ENCODE measurements around the gene ZNF12. TPM values are rescaled to one million over a fixed set of nuclear protein-coding genes. Genes with fewer than 3 reads are reported as not detected.
A peak's percentile ranks its signal among the peaks of the same experiment; 100 is the strongest.

Gene ZNF12
- total RNA-seq, 2 experiments from 2014 or later = 24.9 to 25.7 TPM

DNA sequence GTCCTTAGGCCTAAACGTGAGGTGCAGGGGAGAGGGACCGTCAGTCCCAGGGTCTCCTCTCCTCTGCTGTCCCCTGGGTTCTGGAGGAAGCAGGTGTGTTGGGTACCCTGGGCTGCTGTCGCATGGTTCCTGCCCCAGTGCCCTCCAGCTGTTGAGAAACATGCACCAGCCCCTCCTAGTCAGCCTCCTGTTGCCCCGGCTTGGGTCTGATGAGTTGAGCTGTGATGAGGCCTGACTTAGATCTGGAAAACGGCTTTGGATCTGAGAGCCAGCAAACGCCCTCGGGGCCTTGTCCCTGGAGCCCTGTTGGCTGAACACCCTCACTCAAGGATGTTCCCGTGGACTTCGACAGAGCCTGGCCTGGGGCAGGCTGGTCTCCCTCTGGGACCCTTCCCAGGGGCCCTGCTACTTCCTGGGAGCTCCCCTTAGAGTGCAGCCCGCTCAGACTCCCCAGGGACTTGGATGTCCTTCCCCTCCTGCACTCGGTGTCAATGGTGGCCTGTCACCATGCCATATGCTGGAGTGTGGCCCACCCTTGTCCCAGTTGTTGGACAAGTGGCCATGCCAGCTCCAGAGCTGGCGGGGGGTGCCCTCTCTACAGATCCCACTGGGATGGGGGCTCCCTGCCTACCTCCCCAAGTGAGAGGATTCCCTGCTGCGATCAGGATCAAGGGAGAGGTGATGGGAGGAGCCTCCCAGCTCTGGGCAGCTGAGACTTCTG, 57.3 kb downstream of the ZNF12 start:
- ChIA-PET POLR2A (no interaction called here), CTCF (interaction anchor here (0.8 to 1.7 kb wide), 3 partner anchors 10 to 17 kb away, joined by 3 read pairs; no protein-coding TSS in a partner anchor)
- no peak overlapping the region for H3K27ac Mint-ChIP-seq

DNA sequence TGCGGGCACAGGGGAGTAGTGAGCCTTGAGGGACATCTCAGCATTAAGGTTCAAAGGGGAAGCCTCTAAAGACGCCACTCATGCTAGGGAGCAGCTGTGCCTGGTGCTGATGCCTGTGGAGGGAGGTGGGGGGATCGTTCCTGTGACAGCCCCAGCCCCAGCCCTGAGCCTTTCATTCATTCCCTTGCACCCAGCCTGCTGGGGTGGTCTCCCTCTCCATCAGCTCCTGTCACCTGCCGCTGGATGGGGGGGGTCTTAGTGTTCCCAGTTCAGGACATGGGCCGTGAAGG, 58.0 kb downstream of the ZNF12 start:
- peaks cover 63% of the 10 kb centered on the region for H3K36me3 Mint-ChIP-seq (ENCODE audit: low read depth)
- H3K27ac Mint-ChIP-seq = no peak overlapping the region
- ChIA-PET CTCF (interaction anchor here (1.0 kb wide), 1 partner anchor 17 kb away, joined by 3 read pairs; no protein-coding TSS in a partner anchor), POLR2A (no interaction called here)
- H3K9me3 Mint-ChIP-seq = peaks cover 9% of the 10 kb centered on the region
- no peak overlapping the region for H3K4me3 Mint-ChIP-seq
- H3K4me1 Mint-ChIP-seq = no peaks in the 10 kb centered on the region
- no peak for DNase-seq
- no peaks in the 10 kb centered on the region for H3K27me3 Mint-ChIP-seq

More for the DNA sequence above, 57.3 kb downstream of the ZNF12 start:
- no peak for DNase-seq
- no peaks in the 10 kb centered on the region for H3K27me3 Mint-ChIP-seq
- H3K4me3 Mint-ChIP-seq = no peak overlapping the region
- peaks cover 9% of the 10 kb centered on the region for H3K9me3 Mint-ChIP-seq
- H3K36me3 Mint-ChIP-seq (ENCODE audit: low read depth) = peaks cover 59% of the 10 kb centered on the region
- H3K4me1 Mint-ChIP-seq = no peaks in the 10 kb centered on the region

DNA sequence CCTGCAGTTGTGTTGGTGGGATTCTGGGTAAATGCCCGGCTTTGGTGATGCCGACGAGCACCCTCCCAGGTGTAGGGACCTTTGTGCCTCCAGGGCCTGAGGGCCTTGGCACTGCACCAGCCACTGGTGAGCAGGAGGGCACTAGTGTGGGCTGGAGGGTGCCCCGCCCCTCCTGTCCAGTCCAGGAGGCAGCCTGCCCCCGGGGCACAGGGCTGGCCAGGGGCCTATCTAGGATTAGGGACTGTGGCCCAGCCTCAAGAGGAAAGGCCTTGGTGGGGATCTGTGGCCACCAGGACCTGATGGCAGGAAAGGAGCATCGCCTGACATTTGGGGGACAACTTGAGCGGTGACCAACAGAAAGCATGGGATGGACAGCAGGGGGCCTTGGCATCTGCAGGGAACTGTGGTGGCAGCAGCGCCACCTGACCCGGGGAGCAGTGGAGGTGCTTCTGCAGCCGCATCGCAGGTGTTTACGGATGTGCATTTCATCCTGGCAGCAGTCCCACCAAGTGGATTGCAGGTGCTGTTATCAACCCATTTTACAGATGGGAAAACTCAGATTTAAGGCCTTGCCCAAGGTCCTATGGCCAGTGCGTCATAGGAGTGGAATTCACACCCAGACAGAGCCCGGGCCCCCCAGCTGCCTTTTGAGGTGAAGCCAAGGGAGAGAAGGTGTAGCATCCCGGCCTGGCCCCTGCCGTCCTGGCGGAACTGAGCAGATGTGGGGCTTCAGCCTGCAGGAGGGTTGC, 58.5 kb downstream of the ZNF12 start:
- H3K9me3 Mint-ChIP-seq = peaks cover 9% of the 10 kb centered on the region
- no peaks in the 10 kb centered on the region for H3K4me1 Mint-ChIP-seq
- ChIA-PET CTCF (interaction anchor here (1.0 kb wide), 1 partner anchor 16 kb away, joined by 3 read pairs; no protein-coding TSS in a partner anchor), POLR2A (no interaction called here)
- H3K4me3 Mint-ChIP-seq = no peak overlapping the region
- no peaks in the 10 kb centered on the region for H3K27me3 Mint-ChIP-seq
- H3K36me3 Mint-ChIP-seq (ENCODE audit: low read depth) = peaks cover 69% of the 10 kb centered on the region
- no peak for DNase-seq
- H3K27ac Mint-ChIP-seq = peak overlapping the region; percentile 52

DNA sequence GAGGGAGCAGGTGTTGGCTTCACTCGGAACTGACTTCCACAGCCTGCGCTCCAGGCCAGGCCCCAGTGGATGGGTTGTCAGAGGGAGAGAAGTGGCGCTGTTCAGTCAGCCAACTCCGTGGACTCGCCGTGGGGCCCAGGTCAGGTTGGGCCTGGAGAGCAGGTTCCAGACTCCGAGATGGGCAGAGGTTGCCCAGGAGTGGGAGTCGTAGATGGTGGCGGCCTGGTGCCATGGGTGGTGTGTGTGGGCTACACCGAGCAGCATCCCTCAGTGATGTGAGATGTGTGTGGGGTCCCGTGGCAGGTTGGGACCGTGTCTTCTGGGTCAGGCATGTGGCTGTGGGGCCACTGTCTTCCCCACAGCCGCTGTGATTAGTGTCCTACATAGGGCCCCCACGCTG, 59.2 kb downstream of the ZNF12 start:
- H3K27me3 Mint-ChIP-seq = no peaks in the 10 kb centered on the region
- H3K36me3 Mint-ChIP-seq (ENCODE audit: low read depth) = peaks cover 70% of the 10 kb centered on the region
- H3K4me3 Mint-ChIP-seq = no peak overlapping the region
- DNase-seq = no peak
- CTCF ChIA-PET = no interaction called here
- H3K4me1 Mint-ChIP-seq = no peaks in the 10 kb centered on the region
- POLR2A ChIA-PET = no interaction called here
- H3K27ac Mint-ChIP-seq = no peak overlapping the region
- H3K9me3 Mint-ChIP-seq = peaks cover 9% of the 10 kb centered on the region

DNA sequence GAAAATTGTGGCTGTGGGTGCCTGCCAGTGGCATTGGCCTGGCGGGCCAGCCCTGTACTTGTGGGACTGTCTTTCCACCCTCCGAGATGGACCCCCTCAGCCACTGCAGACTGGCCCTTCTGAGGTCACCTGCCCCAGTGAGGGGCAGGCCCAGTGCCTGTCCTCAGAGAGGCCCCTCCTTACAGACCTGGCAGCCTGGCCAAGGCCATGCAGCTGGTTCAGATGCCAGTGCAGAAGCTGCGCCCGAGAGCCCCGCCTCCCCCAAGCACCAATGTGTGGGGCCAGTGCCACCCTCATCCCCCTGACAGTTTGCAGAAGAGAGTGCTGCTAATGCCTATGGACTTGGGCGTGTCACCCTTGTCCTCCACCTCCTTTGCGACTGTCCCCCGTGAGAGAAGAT, 59.7 kb downstream of the ZNF12 start:
- peaks cover 71% of the 10 kb centered on the region for H3K36me3 Mint-ChIP-seq (ENCODE audit: low read depth)
- H3K27ac Mint-ChIP-seq = no peak overlapping the region
- CTCF ChIA-PET = no interaction called here

DNA sequence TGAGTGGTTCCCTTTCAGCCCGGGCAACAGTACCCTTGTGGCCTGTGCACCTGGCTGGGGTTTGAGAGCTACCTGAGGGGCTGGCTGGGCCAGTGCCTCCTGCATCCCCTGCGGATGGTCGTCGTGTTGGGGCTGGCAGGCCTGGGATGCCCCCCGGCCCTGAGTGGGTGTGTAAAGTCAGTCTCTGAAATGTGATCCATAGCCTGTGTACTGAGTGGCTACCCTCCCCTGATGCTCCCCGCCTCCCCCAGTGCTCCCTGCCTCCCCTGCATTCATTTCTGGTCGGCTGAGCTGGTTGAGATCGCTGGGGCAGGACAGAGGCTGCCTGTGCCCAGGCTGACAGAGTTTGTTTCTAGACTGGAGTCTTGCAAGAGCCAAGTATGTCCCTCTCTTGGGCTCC, 60.3 kb downstream of the ZNF12 start:
- Mint-ChIP-seq H3K9me3 (peaks cover 9% of the 10 kb centered on the region), H3K27ac (no peak overlapping the region), H3K27me3 (no peaks in the 10 kb centered on the region), H3K4me1 (peaks cover 2% of the 10 kb centered on the region), H3K36me3 (ENCODE audit: low read depth) (peaks cover 72% of the 10 kb centered on the region), H3K4me3 (no peak overlapping the region)
- no peak for DNase-seq
- ChIA-PET POLR2A (no interaction called here), CTCF (interaction anchor here (0.6 kb wide), 1 partner anchor 29 kb away, joined by 3 read pairs; no protein-coding TSS in a partner anchor)

More for the DNA sequence above, 59.7 kb downstream of the ZNF12 start:
- no peaks in the 10 kb centered on the region for H3K27me3 Mint-ChIP-seq
- DNase-seq = no peak
- peaks cover 9% of the 10 kb centered on the region for H3K9me3 Mint-ChIP-seq
- H3K4me1 Mint-ChIP-seq = no peaks in the 10 kb centered on the region
- H3K4me3 Mint-ChIP-seq = no peak overlapping the region
- POLR2A ChIA-PET = no interaction called here

DNA sequence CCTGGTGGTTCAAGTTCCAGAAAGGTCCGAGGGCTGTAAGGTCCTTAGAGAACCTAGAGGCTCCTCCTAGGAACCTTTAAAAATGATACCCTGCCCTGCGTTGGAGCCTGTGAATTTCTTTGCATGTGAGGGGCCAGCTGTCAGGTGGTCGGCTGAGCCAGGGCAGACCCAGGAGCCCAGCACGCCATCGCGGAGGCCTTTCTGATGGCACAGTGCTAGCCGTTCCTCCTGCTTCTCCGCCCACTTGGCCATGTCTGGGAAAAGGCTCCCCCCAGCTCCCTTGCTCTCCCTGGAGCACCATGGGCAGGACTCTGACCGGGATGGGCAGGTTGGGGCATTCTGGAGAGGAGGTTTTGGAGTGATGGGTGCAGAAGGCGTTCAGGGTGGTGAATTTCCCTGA, 62.0 kb downstream of the ZNF12 start:
- Mint-ChIP-seq H3K27me3 (no peaks in the 10 kb centered on the region), H3K4me3 (no peak overlapping the region), H3K27ac (no peak overlapping the region), H3K4me1 (peaks cover 7% of the 10 kb centered on the region), H3K36me3 (ENCODE audit: low read depth) (peaks cover 69% of the 10 kb centered on the region), H3K9me3 (no peaks in the 10 kb centered on the region)
- POLR2A ChIA-PET = no interaction called here
- no peak for DNase-seq
- CTCF ChIA-PET = no interaction called here

DNA sequence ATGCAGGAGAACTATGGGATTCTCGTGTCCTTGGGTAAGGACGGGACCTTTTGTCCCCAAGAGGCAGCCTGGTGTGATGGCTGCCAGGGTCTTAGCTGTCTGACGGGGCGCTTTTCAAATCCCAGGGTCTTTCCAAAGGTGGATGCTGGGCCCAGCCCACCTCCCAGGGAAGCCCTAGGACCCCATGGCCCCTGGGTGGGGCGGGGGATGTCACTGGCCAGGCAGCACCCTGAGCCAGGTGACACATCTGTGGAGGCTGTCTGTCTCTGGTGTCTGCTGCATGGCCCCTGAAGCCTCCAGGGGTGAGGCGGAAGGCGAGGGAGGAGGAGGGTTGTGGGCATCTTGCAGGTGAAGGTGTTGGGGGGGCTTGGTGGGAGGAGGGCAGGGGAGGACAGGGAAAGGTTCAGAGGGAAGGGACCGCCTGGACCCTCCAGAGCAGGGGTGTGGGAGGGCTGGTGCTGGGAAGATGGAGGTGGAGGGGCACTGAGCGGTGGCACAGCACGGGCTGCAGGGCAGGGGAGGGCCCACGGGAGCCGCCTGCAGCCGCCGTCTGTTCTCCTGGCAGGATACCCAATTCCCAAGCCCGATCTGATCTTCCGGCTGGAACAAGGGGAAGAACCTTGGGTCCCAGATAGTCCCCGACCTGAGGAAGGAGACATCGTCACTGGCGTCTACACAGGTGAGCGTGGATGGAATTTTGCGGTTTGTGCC, 62.7 kb downstream of the ZNF12 start:
- POLR2A ChIA-PET = no interaction called here
- CTCF ChIA-PET = no interaction called here
- no peaks in the 10 kb centered on the region for H3K27me3 Mint-ChIP-seq
- H3K9me3 Mint-ChIP-seq = no peaks in the 10 kb centered on the region
- H3K4me1 Mint-ChIP-seq = peaks cover 13% of the 10 kb centered on the region
- no peak overlapping the region for H3K4me3 Mint-ChIP-seq
- no peak overlapping the region for H3K27ac Mint-ChIP-seq
- H3K36me3 Mint-ChIP-seq (ENCODE audit: low read depth) = peaks cover 73% of the 10 kb centered on the region
- no peak for DNase-seq

DNA sequence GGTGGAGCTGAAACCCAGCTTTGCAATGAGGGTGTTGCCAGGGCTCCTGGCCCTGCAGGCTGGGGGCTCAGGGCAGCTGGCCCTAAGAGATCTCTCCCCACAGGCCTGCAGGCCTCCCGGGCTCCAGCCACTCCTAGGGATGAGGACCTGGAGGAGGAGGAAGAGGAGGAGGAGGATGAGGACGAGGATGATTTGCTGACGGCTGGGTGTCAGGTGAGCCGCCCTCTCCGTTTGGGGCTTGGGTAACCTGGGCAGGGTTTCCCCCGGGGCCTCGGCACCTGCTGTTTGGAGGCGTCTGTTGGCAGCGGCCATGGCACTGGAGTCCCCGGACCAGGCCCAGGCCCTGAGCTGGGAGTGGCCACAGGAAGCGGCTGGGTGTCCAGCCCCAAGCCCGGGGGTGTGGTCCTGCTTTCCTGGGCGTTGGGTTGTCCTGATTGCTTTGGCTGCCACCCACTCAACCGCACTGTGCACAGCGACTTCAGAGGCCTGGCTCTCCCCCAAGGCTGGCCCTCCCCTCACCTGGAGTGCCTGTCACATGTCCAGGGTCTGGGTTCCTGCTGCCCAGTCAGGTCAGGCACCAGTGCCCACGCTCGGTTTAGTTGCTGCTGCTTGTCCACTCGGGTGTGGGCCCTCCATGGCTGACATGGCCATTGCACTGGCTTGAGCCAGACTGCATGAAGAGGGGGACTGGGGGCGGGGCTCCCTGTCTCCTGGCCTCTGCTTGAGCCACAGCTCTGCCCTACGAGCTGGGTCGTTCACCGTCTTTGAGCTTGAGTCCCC, 63.7 kb downstream of the ZNF12 start:
- ChIA-PET CTCF (no interaction called here), POLR2A (no interaction called here)
- Mint-ChIP-seq H3K4me3 (no peak overlapping the region), H3K27ac (no peak overlapping the region), H3K4me1 (peaks cover 23% of the 10 kb centered on the region), H3K27me3 (no peaks in the 10 kb centered on the region), H3K9me3 (no peaks in the 10 kb centered on the region), H3K36me3 (ENCODE audit: low read depth) (peaks cover 73% of the 10 kb centered on the region)
- DNase-seq = no peak

DNA sequence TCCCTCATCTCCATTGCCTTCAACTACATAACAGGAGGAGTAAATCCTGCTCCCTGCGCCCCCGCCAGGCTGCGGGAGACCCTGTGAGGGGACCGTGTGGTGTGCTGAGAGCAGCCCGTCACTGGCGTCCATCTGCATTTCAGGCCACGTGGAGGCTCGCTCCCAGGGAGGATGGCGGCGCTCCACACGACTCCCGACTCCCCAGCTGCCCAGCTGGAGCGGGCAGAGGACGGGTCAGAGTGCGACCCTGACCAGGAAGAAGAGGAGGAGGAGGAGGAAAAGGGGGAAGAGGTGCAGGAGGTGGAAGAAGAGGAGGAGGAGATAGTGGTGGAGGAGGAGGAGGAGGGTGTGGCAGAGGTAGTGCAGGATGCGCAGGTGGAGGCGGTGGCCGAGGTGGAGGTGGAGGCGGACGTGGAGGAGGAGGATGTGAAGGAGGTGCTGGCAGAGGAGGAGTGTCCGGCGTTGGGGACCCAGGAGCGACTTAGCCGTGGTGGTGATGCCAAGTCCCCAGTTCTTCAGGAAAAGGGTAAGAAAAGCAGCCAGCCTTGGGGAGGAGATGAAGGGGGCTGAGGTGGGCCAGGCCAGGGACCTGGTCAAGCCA, 64.4 kb downstream of the ZNF12 start:
- Mint-ChIP-seq H3K4me3 (no peak overlapping the region), H3K4me1 (peaks cover 26% of the 10 kb centered on the region), H3K27ac (no peak overlapping the region), H3K36me3 (ENCODE audit: low read depth) (peaks cover 68% of the 10 kb centered on the region), H3K27me3 (no peaks in the 10 kb centered on the region), H3K9me3 (no peaks in the 10 kb centered on the region)
- ChIA-PET CTCF (no interaction called here), POLR2A (no interaction called here)
- DNase-seq = no peak

DNA sequence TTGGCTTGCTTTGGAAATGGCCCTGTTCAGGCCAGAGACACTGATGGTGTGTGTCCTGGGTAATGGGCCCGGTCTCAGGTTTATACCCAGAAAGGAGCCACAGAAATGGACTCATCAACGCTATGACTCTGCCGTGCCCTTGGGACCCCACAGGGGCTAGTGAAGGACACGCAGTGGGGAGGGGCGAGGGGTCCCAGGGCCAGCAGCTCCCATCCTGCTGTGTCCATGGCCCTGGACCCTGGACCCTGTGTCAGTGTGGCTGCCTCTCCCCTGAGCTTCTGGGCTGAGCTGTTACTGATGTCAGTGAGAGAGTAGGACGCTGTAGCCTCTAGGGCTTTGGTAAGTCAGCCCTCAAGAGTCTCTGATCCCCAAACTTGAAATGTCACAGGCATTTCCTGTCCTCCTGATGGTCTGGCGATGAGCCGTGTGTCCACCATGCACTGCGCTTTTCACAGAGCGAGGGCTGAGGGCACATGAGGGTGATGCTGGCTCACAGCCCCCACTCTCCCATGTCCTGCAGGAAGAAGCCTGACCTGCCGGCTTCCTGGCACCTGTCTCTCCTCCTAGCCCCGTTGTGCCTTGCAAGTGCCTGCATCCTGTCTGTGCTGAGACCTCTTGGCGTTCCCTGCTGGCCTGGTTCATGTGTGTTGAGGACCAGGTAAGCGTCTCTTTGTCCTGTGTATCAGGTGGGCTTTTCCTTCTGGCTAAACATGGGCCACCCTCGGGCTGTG, 65.3 kb downstream of the ZNF12 start:
- CTCF ChIA-PET = no interaction called here
- no peaks in the 10 kb centered on the region for H3K9me3 Mint-ChIP-seq
- no peak overlapping the region for H3K27ac Mint-ChIP-seq

DNA sequence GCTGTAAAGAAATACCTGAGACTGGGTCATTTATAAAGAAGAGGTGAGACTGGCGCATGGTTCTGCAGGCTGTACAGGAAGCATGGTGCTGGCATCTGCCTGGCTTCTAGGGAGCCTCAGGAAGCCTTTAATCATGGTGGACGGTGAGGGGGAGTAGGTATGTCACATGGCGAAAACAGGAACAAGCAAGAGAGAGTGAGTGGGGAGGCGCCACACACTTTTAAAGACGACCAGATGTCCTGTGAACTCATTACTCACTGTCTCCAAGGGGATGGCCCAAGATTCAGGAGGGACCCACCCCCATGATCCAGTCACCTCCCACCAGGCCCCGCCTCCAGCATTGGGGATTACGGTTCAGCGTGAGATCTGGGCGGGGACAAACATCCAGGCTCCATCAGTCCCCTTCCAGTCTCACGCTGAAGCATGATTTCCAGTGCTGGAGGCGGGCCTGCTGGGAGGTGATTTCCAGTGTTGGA, 66.5 kb downstream of the ZNF12 start:
- H3K27ac Mint-ChIP-seq = no peak overlapping the region
- CTCF ChIA-PET = interaction anchor here (0.8 to 1.7 kb wide), 2 partner anchors 11 to 1499 kb away, joined by 3 to 4 read pairs; no protein-coding TSS in a partner anchor

More for the DNA sequence above, 65.3 kb downstream of the ZNF12 start:
- Mint-ChIP-seq H3K36me3 (ENCODE audit: low read depth) (peaks cover 60% of the 10 kb centered on the region), H3K27me3 (no peaks in the 10 kb centered on the region), H3K4me1 (peaks cover 28% of the 10 kb centered on the region), H3K4me3 (no peak overlapping the region)
- POLR2A ChIA-PET = no interaction called here
- no peak for DNase-seq

More for the DNA sequence above, 66.5 kb downstream of the ZNF12 start:
- POLR2A ChIA-PET = no interaction called here
- no peaks in the 10 kb centered on the region for H3K9me3 Mint-ChIP-seq
- DNase-seq = no peak
- H3K4me1 Mint-ChIP-seq = peaks cover 32% of the 10 kb centered on the region
- H3K27me3 Mint-ChIP-seq = no peaks in the 10 kb centered on the region
- H3K36me3 Mint-ChIP-seq (ENCODE audit: low read depth) = peaks cover 52% of the 10 kb centered on the region
- no peak overlapping the region for H3K4me3 Mint-ChIP-seq
